Hepatocyte (in vitro differentiated cells): Measurements from ENCODE around the gene JAG1. TPM values are rescaled to one million over a fixed set of nuclear protein-coding genes. Genes with fewer than 3 reads are reported as not detected.

Source experiments
- DNase-seq: peaks from one replicate; pipeline ENCODE4 v3.0.0-alpha.2; 2016; ENCODE audit warnings: low spot score
- H2AFZ ChIP-seq: fragments of 200-600 bp; sonication (generic); 2 replicates; pipeline ENCODE4 v1.6.0; 2016; ENCODE audit warnings: antibody characterized with exemption, mild to moderate bottlenecking
- H3K27ac ChIP-seq: fragments of 200-600 bp; sonication (generic); 2 replicates; pipeline ENCODE4 v1.5.1; 2016; ENCODE audit warnings: mild to moderate bottlenecking
- H3K27me3 ChIP-seq: fragments of 200-600 bp; sonication (generic); 2 replicates; pipeline ENCODE4 v1.6.1; 2016
- H3K36me3 ChIP-seq: fragments of 200-600 bp; sonication (generic); replicated peaks from 2 replicates; pipeline ENCODE4 v1.5.1; 2016; ENCODE audit warnings: low read depth; ENCODE audit not compliant: insufficient read depth
- H3K4me1 ChIP-seq: fragments of 200-600 bp; sonication (generic); 2 replicates; pipeline ENCODE4 v1.5.1; 2016; ENCODE audit warnings: mild to moderate bottlenecking, moderate library complexity; ENCODE audit not compliant: insufficient read depth
- H3K4me2 ChIP-seq: fragments of 200-600 bp; sonication (generic); 2 replicates; pipeline ENCODE4 v1.6.0; 2016
- H3K4me3 ChIP-seq: fragments of 200-600 bp; sonication (generic); 2 replicates; pipeline ENCODE4 v1.5.1; 2016; ENCODE audit warnings: mild to moderate bottlenecking
- H3K79me2 ChIP-seq: fragments of 200-600 bp; sonication (generic); 2 replicates; pipeline ENCODE4 v1.6.0; 2017; ENCODE audit warnings: mild to moderate bottlenecking
- H3K9me2 ChIP-seq: fragments of 200-600 bp; sonication (generic); replicated peaks from 2 replicates; pipeline ENCODE4 v1.6.0; 2017; ENCODE audit warnings: mild to moderate bottlenecking; ENCODE audit not compliant: insufficient read depth
- H3K9me3 ChIP-seq: fragments of 200-600 bp; sonication (generic); 2 replicates; pipeline ENCODE4 v1.5.1; 2016; ENCODE audit warnings: low read depth, mild to moderate bottlenecking
- H4K20me1 ChIP-seq: fragments of 200-600 bp; sonication (generic); 2 replicates; pipeline ENCODE4 v1.6.0; 2016; ENCODE audit warnings: mild to moderate bottlenecking; ENCODE audit not compliant: insufficient read depth, poor library complexity, severe bottlenecking
- EZH2 ChIP-seq: fragments of 200-600 bp; sonication (generic); IDR thresholded peaks from 2 replicates; pipeline ENCODE4 v1.6.1; 2016; ENCODE audit warnings: antibody characterized with exemption, mild to moderate bottlenecking, borderline replicate concordance
- EZH2phosphoT487 ChIP-seq: fragments of 200-600 bp; sonication (generic); IDR thresholded peaks from one replicate; pipeline ENCODE4 v1.6.1; 2018; ENCODE audit warnings: antibody characterized with exemption, mild to moderate bottlenecking, low read depth, moderate library complexity; ENCODE audit not compliant: unreplicated experiment, severe bottlenecking
- WGBS: methylation state at CpG from one replicate; pipeline ENCODE4 v1.1.6; 2016; ENCODE audit warnings: low lambda C conversion rate; ENCODE audit errors: missing lambda C conversion rate; 5-methylcytosine and 5-hydroxymethylcytosine counted together
- polyA plus RNA-seq: library from polyadenylated mRNA; unstranded; fragments of >200 nt; fragmentation: Nextera tagmentation; extraction: Ambion mirVana; gene quantifications from 2 replicates; pipeline ENCODE4 v1.2.1, GENCODE V29; 2016
- total RNA-seq: library from RNA; depleted of rRNA; stranded (reverse); fragments of >200 nt; gene quantifications from 2 replicates; pipeline ENCODE4 v1.2.3, GENCODE V29; 2014
- TF ChIP-seq, protein P1 (sequence below): fragments of 200-600 bp; sonication (generic); IDR thresholded peaks from 2 replicates; pipeline ENCODE4 v1.5.1; 2016; ENCODE audit warnings: antibody characterized with exemption, mild to moderate bottlenecking; ENCODE audit not compliant: poor library complexity

The JAG1 gene
- total and polyA plus RNA-seq, 2 experiments from 2014 or later: 21.0 to 51.5 TPM

DNA sequence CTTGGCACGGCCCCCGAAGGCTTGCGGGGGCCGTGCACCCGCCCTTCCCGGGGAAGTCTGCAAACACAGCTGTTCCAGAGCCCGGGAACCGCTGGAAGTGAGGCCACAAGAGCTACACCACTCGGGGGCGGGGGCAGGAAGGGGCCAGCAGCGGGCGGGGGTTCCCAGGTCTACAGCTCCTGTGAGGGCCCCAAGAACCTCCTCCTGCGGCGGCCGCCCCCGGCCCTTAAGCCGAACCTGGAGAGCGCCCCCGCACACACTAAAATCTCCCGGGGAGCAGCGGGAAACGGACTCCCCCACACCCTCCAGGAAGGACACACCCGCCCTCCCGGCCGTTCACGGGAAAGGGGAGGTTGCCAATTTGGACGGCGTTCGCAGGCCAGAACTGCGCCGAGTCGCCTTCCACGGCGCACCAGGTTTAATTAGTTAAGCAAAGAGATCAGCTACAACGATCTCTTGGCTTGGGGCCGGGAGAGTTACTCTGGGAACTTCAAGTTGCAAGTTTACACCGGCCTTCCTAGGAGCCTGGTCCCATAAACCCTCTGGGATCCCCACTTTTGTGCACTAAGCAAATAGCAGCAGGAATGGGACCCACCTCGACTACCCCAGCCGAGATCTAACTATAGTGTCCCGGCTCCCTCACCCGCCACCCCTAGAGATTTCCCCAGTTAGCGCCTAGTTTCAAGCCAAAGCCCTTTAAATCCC, 1.7 kb downstream of the JAG1 start:
- H4K20me1 ChIP-seq: peaks cover 22% of the 10 kb centered on the region
- no peaks in the 10 kb centered on the region for H3K9me2 ChIP-seq
- no peaks in the 10 kb centered on the region for H3K9me3 ChIP-seq
- WGBS: under 1% methylated on average over 17 of the region's 42 CpGs
- peak overlapping the region; percentile 100 for H3K27ac ChIP-seq
- no peaks in the 10 kb centered on the region for H3K36me3 ChIP-seq
- DNase-seq: peak; percentile 76
- peaks cover 63% of the 10 kb centered on the region for H3K79me2 ChIP-seq
- H3K4me3 ChIP-seq: peak overlapping the region; percentile 51
- H3K27me3 ChIP-seq: no peaks in the 10 kb centered on the region
- no peak for TF ChIP-seq EZH2
- TF ChIP-seq EZH2phosphoT487: no peak
- TF ChIP-seq, protein P1, sequence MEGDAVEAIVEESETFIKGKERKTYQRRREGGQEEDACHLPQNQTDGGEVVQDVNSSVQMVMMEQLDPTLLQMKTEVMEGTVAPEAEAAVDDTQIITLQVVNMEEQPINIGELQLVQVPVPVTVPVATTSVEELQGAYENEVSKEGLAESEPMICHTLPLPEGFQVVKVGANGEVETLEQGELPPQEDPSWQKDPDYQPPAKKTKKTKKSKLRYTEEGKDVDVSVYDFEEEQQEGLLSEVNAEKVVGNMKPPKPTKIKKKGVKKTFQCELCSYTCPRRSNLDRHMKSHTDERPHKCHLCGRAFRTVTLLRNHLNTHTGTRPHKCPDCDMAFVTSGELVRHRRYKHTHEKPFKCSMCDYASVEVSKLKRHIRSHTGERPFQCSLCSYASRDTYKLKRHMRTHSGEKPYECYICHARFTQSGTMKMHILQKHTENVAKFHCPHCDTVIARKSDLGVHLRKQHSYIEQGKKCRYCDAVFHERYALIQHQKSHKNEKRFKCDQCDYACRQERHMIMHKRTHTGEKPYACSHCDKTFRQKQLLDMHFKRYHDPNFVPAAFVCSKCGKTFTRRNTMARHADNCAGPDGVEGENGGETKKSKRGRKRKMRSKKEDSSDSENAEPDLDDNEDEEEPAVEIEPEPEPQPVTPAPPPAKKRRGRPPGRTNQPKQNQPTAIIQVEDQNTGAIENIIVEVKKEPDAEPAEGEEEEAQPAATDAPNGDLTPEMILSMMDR: no peak
- peak overlapping the region; percentile 40 for H2AFZ ChIP-seq
- peak overlapping the region; percentile 95 for H3K4me2 ChIP-seq
- H3K4me1 ChIP-seq: peaks cover 15% of the 10 kb centered on the region

DNA sequence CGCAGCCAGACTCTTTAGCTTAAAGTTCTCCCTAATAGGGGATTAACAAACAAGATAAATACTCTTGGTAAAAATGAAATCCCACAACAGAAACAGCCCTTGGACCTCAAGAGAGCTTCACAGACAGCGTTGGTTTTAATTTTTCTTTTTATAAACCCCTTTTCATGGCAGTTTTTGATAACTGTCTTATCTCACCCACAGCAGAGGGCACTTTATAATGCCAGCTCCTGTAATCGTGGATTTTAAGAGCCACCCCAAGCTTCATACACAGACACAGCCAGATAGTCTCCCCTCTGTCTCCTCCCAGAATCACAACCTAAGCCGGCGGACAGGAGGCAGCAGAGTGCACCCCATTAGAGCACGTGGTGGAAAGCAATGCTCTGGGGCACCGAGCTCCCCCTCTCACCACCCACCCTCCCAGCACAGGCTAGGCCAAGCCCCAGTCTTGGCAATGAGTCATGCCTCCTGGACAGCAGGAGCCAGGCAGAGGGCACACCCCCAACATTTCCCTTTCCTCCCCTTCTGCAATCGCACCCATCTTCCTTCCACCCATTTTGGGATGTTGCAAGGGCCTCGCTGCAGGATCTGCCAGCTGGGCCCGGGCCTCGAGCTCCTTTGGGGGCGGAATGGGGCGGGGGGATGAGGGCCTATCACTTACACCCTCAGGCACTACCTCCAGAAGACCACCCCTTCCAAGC, 2.4 kb downstream of the JAG1 start:
- peak; percentile 93 for DNase-seq
- no peaks in the 10 kb centered on the region for H3K36me3 ChIP-seq
- H4K20me1 ChIP-seq: peaks cover 27% of the 10 kb centered on the region

DNA sequence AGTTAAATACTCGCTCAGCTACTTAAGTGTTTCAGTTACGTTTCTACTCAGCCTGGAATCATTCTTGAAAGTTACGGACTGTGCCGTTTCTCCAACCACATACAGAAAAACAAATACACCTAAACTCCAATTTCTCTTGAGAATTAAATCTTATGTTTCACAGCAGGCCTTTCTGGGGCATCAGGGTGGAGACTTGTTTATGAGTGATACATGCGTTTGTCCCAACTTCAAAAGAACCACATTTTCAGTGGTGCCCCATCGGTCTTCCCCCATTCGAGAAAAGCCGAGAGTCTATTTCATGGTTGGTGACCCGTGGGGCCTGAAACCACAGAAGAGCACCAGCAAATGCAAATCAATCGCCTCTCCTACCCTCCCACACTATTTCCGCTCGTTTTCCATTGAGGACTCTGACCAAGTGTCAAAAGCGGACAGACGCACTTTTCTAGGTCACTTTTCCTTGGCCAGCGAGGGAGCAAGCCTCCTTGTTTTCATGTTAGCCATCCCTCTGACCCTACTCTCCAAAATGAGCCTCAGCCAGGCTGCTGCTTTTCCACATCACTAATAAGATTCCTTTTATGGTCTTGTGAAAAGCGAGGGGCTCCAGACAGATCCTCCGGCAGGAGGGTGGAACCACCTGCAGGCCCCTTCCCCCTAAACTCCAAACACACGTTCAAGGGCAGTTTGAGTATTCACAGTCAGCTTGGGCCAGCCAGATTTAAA, 3.1 kb downstream of the JAG1 start:
- Histone ChIP-seq H2AFZ (no peak overlapping the region), H4K20me1 (peaks cover 27% of the 10 kb centered on the region), H3K36me3 (no peaks in the 10 kb centered on the region), H3K27ac (peak overlapping the region; percentile 100), H3K4me3 (peak overlapping the region; percentile 51), H3K27me3 (no peaks in the 10 kb centered on the region), H3K9me3 (no peaks in the 10 kb centered on the region), H3K79me2 (peaks cover 76% of the 10 kb centered on the region), H3K4me2 (peak overlapping the region; percentile 95), H3K9me2 (no peaks in the 10 kb centered on the region), H3K4me1 (peaks cover 29% of the 10 kb centered on the region)
- TF ChIP-seq, protein P1: no peak
- TF ChIP-seq EZH2phosphoT487: no peak
- WGBS: 45% methylated on average over 18 of the region's 18 CpGs
- DNase-seq: no peak

More for the DNA sequence above, 2.4 kb downstream of the JAG1 start:
- Histone ChIP-seq H2AFZ (no peak overlapping the region), H3K4me1 (peaks cover 22% of the 10 kb centered on the region), H3K9me2 (no peaks in the 10 kb centered on the region), H3K4me3 (peak overlapping the region; percentile 51), H3K27me3 (no peaks in the 10 kb centered on the region), H3K27ac (peak overlapping the region; percentile 100), H3K4me2 (peak overlapping the region; percentile 95), H3K79me2 (peaks cover 70% of the 10 kb centered on the region), H3K9me3 (no peaks in the 10 kb centered on the region)
- TF ChIP-seq, protein P1: peak; percentile 58
- TF ChIP-seq EZH2phosphoT487 (no peak), EZH2 (no peak)
- WGBS: 5% methylated on average over 13 of the region's 13 CpGs
